RKO (cell line): ENCODE results near the gene ITSN2.
A peak's percentile ranks its signal among the peaks of the same experiment; 100 is the strongest.

Experiments
- DNase-seq: peaks from one replicate; pipeline ENCODE4 v3.0.0-alpha.2; 2016; ENCODE audit warnings: low spot score

The ITSN2 gene

GRCh38 chr2:24334245-24334633, 26.1 kb downstream of the ITSN2 start:
- no peak for DNase-seq

- no peak for DNase-seq
These were observed 27.4 kb downstream of the ITSN2 start for GRCh38 chr2:24332791-24333540.

DNA sequence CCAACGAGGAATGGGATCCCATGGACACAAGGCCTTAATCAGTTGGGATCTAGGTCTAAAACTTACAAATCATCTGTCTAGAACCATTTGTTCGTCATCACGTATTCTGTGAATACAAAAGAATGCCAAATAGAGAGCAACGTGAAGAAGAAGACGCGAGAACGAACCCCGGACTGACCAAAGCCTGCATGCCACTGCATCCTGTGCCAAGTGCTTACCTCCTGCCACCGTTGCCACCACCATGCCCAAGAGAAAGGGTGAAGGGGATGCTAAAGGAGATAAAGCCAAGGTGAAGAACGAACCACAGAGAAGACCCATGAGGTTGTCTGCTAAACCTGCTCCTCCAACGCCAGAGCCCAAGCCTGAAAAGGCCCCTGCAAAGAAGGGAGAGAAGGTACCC, 30.2 kb downstream of the ITSN2 start:
- no peak for DNase-seq

- DNase-seq, result no peak
These were observed 30.6 kb downstream of the ITSN2 start for GRCh38 chr2:24329700-24330099.

- DNase-seq, result no peak
These were observed 32.3 kb downstream of the ITSN2 start for GRCh38 chr2:24328010-24328409.

- DNase-seq, result no peak
These were observed 42.8 kb downstream of the ITSN2 start for GRCh38 chr2:24317491-24317920.

GRCh38 chr2:24315669-24316068, 44.7 kb downstream of the ITSN2 start:
- DNase-seq, result no peak

DNA sequence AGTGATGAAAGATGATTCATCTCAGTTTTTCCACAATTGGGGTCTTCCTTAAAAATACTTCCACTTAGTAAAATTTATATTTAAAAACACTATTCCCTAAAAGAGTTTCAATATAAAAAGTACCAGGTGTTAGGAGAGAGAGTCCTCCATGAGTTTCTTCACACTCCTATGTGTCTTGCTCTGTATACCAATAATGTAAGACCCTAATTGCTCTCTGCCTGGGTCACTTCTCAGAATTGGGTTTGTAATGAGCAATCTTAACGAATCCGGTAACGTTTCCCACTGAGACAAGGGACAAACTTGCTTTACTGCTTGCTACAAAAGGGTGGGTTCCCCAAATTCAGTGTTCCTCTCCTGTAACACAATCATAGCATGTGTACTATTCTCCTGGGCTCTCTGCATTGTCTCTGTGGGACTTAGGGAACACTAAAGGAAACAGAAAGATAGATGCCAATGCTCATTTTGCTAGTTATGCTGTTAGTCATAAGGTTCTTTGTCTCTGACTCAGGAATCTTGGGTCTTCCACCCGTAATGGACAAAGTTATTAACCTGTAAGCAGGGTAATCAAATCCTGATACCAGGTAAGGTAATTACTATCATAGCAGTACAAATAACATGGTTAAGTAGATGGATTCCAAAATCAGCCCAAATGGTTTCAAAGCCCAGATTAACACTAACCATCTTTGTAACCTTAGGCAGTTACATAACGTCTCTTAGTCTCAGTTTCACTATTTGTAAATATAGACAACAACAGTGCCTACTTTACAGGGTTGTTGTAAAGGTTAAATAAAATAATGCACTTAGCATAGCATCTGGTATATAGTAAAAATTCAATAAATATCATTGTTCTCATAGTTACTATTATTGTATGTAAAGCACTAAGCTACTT, 46.3 kb downstream of the ITSN2 start:
- DNase-seq, result no peak

DNA sequence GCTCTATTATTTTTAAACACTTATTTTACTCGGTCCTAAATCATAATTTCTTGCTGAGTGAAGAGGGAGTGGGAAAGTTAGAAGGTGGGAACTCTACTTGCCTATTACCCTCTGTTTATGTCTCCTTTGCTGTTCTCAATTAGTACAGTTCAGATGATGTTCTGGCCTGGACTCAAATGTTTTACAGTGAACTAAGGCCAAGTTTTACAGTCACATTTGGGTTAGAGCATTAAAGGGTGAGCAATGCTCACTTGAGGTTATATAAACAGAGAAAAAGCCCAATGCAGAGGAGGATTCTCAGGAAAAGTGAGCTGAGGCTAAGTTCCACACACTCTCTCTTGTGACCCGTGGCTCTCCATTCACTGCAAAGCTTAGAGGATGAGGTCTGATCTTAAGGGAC, 52.4 kb downstream of the ITSN2 start:
- DNase-seq, result no peak

DNA sequence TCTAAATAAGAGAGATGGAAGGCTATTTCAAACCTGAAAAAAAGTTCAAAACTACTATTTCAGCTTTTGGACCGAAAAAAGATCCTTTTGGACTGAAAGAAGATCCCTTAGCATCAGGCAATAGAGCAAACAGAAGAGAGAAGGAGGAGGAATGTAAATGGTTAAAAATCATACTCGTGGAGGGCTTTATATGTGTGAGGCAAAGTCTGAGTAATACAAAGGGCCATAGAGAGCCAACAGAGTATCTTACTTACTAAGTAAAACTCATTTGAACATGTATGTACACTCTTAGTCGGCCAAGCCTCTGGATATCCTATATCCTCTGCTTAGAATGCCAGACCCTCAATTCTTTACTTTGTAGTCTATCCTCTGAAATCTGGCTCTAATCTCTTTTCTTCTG, 55.7 kb downstream of the ITSN2 start:
- no peak for DNase-seq

- DNase-seq, result peak; percentile 48
These were observed 56.2 kb downstream of the ITSN2 start for GRCh38 chr2:24304098-24304497.

- DNase-seq, result no peak
These were observed 58.7 kb downstream of the ITSN2 start for GRCh38 chr2:24301599-24301998.

DNA sequence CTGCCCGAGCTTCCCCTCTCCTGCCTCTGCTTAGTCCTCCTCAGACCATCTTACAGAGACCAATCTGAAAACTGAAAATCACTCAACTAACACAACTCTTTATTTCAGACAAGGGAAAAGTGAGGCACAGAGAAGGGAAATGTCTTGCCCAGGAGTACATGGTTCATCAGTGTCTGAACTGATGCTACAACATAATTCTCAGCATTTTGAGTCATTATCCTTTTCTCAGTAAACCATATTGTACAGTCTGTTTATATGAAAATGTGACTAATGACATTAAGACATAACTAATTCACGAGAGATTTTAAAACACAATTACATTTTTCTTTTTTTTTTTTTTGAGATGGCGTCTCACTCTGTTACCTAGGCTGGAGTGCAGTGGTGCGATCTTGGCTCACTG, 62.7 kb downstream of the ITSN2 start:
- no peak for DNase-seq

DNA sequence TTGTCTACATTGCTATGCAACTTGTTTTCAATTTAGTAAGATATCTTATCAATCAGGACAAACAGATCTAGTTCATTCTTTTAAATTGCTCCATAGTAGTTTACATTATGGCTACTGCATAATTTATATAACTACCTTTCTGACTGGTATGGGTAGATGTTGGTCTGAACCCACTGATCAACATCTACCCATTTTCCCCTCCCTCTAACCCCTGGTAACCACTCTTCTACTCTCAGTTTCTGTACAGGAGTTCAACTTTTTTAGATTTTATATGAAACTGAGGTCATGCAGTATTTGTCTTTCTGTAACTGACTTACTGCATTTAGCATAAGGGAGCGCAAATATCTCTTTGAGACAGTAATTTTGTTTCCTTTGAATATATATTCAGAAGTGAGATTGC, 73.2 kb downstream of the ITSN2 start:
- no peak for DNase-seq

- no peak for DNase-seq
These were observed 74.7 kb downstream of the ITSN2 start for GRCh38 chr2:24285484-24286152.

- DNase-seq, result no peak
These were observed 79.7 kb downstream of the ITSN2 start for GRCh38 chr2:24280645-24281044.

GRCh38 chr2:24280161-24280560, 80.2 kb downstream of the ITSN2 start:
- no peak for DNase-seq

GRCh38 chr2:24276349-24276899, 83.9 kb downstream of the ITSN2 start:
- no peak for DNase-seq

GRCh38 chr2:24274809-24275208, 85.5 kb downstream of the ITSN2 start:
- DNase-seq, result no peak

GRCh38 chr2:24273598-24273997, 86.7 kb downstream of the ITSN2 start:
- DNase-seq, result no peak

DNA sequence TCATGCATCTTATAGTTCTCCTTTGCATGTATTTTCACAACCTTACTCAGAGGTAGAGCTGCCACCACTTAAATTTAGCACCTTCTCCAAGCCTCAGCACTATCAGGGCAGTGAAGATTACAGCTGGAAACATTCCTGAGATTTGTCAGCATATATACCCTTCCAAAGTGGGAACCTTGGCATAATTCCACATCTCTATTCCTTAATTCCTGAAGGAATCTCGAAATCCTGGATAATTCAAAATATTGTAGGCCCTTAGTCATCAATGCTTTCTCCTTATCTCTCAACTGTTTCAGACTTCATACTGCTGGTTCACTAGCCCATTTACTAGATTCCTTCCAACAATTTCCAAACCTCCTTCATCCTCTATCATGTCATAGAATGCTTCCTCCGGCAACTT, 87.4 kb downstream of the ITSN2 start:
- no peak for DNase-seq

GRCh38 chr2:24272161-24272802, 88.1 kb downstream of the ITSN2 start:
- DNase-seq, result no peak
